Measurements from ENCODE around the gene MMP15. TPM values are rescaled to one million over a fixed set of nuclear protein-coding genes. Genes with fewer than 3 reads are reported as not detected.

The MMP15 gene
- polyA plus RNA-seq, 1 of the 3 experiments (the other 2 are of a cell fraction): 3.1 TPM

DNA sequence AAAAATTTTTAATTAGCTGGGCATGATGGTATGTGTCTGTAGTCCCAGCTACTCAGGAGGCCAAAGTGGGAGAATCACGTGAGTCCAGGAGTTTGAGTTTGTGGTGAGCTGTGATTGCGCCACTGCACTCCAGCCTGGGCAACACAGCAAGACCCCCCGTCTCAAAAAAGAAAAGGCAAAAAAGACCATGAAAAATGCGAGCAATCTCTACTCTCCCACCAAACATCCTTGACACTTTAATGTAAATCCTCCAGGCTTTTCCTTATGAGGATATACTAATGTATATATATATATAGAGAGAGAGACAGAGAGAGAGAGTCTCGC lies 28.1 kb downstream of the MMP15 start:
- Histone ChIP-seq H3K27ac (ENCODE audit: low read depth in 2 of 2, low read length in 1 of 2) (no peak overlapping the region), H3K27me3 (ENCODE audit: insufficient read depth) (no peaks in the 10 kb centered on the region), H3K9ac (no peak overlapping the region), H3F3A (replicated peaks; ENCODE audit: insufficient read depth) (no peaks in the 10 kb centered on the region), H3K4me3 (ENCODE audit: low read depth in 2 of 2, low read length in 1 of 2) (no peak overlapping the region), H2AFZ (ENCODE audit: low read depth) (no peak overlapping the region), H3K4me1 (ENCODE audit: control insufficient read depth in 1 of 2, insufficient read depth in 2 of 2, low read depth in 1 of 2, low read length in 1 of 2) (no peaks in the 10 kb centered on the region), H3K9me3 (no peaks in the 10 kb centered on the region), H4K20me1 (ENCODE audit: insufficient read depth) (no peaks in the 10 kb centered on the region), H3K79me2 (ENCODE audit: insufficient read depth) (no peaks in the 10 kb centered on the region), H3K9me2 (no peaks in the 10 kb centered on the region), H3K36me3 (replicated peaks in 1 of 2; ENCODE audit: control insufficient read depth in 1 of 2, insufficient read depth in 2 of 2, low read length in 1 of 2) (no peaks in the 10 kb centered on the region), H3K4me2 (no peak overlapping the region)
- DNase-seq: no peak
- 89% methylated on average over 5 of the region's 5 CpGs for WGBS (ENCODE audit: low lambda C conversion rate)
- no peak for TF ChIP-seq EZH2phosphoT487 (IDR thresholded peaks at IDR 0.05; ENCODE audit: borderline replicate concordance, low read depth)
- TF ChIP-seq SIN3A (IDR thresholded peaks at IDR 0.05; ENCODE audit: borderline replicate concordance, low read depth, low read length): no peak
- no peak for TF ChIP-seq RFX5 (IDR thresholded peaks at IDR 0.05; ENCODE audit: low read length)
- ChIA-PET POLR2A (no interaction called here), CTCF (interaction anchor here (1.3 to 1.8 kb wide), 2 partner anchors 13 to 42 kb away, joined by 3 to 6 read pairs; no protein-coding TSS in a partner anchor)

DNA sequence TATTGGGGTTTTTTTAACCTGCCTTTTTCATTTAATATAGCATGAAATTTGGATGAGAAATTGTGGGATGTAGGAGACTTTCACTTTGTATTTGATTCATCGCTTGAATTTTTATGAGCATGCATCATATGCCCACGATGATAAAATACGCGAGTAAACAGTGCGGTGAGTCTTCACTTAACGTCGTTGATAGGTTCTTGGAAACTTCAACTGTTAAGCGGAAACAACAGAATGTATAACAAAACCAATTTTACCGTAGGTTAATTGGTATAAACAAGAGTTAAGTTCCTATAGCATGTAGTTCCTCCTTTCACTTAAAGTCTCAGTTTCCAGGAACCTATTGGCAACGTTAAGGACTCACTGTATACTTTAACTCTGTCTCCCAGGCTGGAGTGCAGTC lies 28.7 kb downstream of the MMP15 start:
- CTCF ChIA-PET: interaction anchor here (1.8 kb wide), 1 partner anchor 42 kb away, joined by 6 read pairs; no protein-coding TSS in a partner anchor
- POLR2A ChIA-PET: no interaction called here
- WGBS (ENCODE audit: low lambda C conversion rate): 88% methylated on average over 10 of the region's 10 CpGs
- Histone ChIP-seq H3K9me2 (no peaks in the 10 kb centered on the region), H3K4me3 (ENCODE audit: low read depth in 2 of 2, low read length in 1 of 2) (no peak overlapping the region), H2AFZ (ENCODE audit: low read depth) (no peak overlapping the region), H3K9me3 (no peaks in the 10 kb centered on the region), H3K9ac (no peak overlapping the region), H3K36me3 (replicated peaks in 1 of 2; ENCODE audit: control insufficient read depth in 1 of 2, insufficient read depth in 2 of 2, low read length in 1 of 2) (no peaks in the 10 kb centered on the region), H3K4me2 (no peak overlapping the region), H3K4me1 (ENCODE audit: control insufficient read depth in 1 of 2, insufficient read depth in 2 of 2, low read depth in 1 of 2, low read length in 1 of 2) (no peaks in the 10 kb centered on the region), H3K79me2 (ENCODE audit: insufficient read depth) (no peaks in the 10 kb centered on the region), H4K20me1 (ENCODE audit: insufficient read depth) (no peaks in the 10 kb centered on the region), H3K27ac (ENCODE audit: low read depth in 2 of 2, low read length in 1 of 2) (no peak overlapping the region), H3K27me3 (ENCODE audit: insufficient read depth) (no peaks in the 10 kb centered on the region), H3F3A (replicated peaks; ENCODE audit: insufficient read depth) (no peaks in the 10 kb centered on the region)
- TF ChIP-seq ELF1 (IDR thresholded peaks at IDR 0.05) (no peak), TEAD4 (IDR thresholded peaks at IDR 0.05; ENCODE audit: borderline replicate concordance, insufficient read depth) (no peak), CHD2 (IDR thresholded peaks at IDR 0.05; ENCODE audit: low read length, partially characterized antibody) (no peak)
- TF ChIP-seq, protein P1, sequence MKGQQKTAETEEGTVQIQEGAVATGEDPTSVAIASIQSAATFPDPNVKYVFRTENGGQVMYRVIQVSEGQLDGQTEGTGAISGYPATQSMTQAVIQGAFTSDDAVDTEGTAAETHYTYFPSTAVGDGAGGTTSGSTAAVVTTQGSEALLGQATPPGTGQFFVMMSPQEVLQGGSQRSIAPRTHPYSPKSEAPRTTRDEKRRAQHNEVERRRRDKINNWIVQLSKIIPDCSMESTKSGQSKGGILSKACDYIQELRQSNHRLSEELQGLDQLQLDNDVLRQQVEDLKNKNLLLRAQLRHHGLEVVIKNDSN (IDR thresholded peaks at IDR 0.05; ENCODE audit: borderline replicate concordance, low read depth): no peak
- no peak for DNase-seq

DNA sequence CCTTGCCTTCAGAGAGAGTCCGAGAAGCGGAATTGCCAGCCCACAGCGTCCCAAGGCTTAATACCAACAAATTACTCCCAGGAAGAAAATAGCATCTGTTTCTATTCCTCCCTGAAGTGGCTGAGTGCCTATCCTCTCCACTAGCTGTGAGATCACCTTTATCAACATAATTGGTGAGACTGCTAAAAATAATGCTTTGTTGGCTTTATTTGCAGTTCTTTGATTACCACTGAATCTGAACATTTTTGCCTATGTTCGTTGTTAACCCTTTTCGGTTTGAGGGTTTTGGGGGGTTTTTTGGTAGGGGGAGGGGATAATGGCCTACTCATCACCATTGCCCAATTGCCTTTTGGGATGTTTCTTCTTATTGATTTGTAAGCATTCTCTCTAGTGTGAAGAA lies 31.0 kb downstream of the MMP15 start:
- ChIA-PET POLR2A (no interaction called here), CTCF (interaction anchor here (0.7 kb wide), 1 partner anchor 46 kb away, joined by 4 read pairs; no protein-coding TSS in a partner anchor)
- Histone ChIP-seq H4K20me1 (ENCODE audit: insufficient read depth) (no peaks in the 10 kb centered on the region), H3K9me2 (no peaks in the 10 kb centered on the region), H3K9me3 (no peaks in the 10 kb centered on the region), H3K4me3 (ENCODE audit: low read depth in 2 of 2, low read length in 1 of 2) (no peak overlapping the region), H3K9ac (no peak overlapping the region), H3K27me3 (ENCODE audit: insufficient read depth) (no peaks in the 10 kb centered on the region), H3K4me2 (no peak overlapping the region), H3K36me3 (replicated peaks in 1 of 2; ENCODE audit: control insufficient read depth in 1 of 2, insufficient read depth in 2 of 2, low read length in 1 of 2) (no peaks in the 10 kb centered on the region), H3F3A (replicated peaks; ENCODE audit: insufficient read depth) (no peaks in the 10 kb centered on the region), H3K27ac (ENCODE audit: low read depth in 2 of 2, low read length in 1 of 2) (no peak overlapping the region), H2AFZ (ENCODE audit: low read depth) (no peak overlapping the region), H3K79me2 (ENCODE audit: insufficient read depth) (no peaks in the 10 kb centered on the region), H3K4me1 (ENCODE audit: control insufficient read depth in 1 of 2, insufficient read depth in 2 of 2, low read depth in 1 of 2, low read length in 1 of 2) (no peaks in the 10 kb centered on the region)
- 58% methylated on average over 5 of the region's 5 CpGs for WGBS (ENCODE audit: low lambda C conversion rate)
- TF ChIP-seq RXRA (IDR thresholded peaks at IDR 0.05; ENCODE audit: borderline replicate concordance, low read depth): no peak
- TF ChIP-seq MXI1 (IDR thresholded peaks at IDR 0.05; ENCODE audit: low read depth, low read length): no peak
- TF ChIP-seq, protein P2, sequence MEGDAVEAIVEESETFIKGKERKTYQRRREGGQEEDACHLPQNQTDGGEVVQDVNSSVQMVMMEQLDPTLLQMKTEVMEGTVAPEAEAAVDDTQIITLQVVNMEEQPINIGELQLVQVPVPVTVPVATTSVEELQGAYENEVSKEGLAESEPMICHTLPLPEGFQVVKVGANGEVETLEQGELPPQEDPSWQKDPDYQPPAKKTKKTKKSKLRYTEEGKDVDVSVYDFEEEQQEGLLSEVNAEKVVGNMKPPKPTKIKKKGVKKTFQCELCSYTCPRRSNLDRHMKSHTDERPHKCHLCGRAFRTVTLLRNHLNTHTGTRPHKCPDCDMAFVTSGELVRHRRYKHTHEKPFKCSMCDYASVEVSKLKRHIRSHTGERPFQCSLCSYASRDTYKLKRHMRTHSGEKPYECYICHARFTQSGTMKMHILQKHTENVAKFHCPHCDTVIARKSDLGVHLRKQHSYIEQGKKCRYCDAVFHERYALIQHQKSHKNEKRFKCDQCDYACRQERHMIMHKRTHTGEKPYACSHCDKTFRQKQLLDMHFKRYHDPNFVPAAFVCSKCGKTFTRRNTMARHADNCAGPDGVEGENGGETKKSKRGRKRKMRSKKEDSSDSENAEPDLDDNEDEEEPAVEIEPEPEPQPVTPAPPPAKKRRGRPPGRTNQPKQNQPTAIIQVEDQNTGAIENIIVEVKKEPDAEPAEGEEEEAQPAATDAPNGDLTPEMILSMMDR (IDR thresholded peaks at IDR 0.05): no peak
- TF ChIP-seq TCF12 (IDR thresholded peaks at IDR 0.05): no peak
- TF ChIP-seq TAF1 (IDR thresholded peaks at IDR 0.05; ENCODE audit: borderline replicate concordance, low read depth, low read length): no peak
- no peak for TF ChIP-seq JUND (IDR thresholded peaks at IDR 0.05)
- no peak for TF ChIP-seq MEF2A (IDR thresholded peaks at IDR 0.05; ENCODE audit: borderline replicate concordance, low read depth)
- no peak for DNase-seq
